IPS-NIHi7 (cell line): ENCODE data around the gene HS3ST4.

ENCODE experiments used
- DNase-seq: peaks from one replicate; pipeline ENCODE4 v3.0.0; 2012; ENCODE audit warnings: mixed read lengths; ENCODE audit errors: extremely low spot score

Gene HS3ST4

DNA sequence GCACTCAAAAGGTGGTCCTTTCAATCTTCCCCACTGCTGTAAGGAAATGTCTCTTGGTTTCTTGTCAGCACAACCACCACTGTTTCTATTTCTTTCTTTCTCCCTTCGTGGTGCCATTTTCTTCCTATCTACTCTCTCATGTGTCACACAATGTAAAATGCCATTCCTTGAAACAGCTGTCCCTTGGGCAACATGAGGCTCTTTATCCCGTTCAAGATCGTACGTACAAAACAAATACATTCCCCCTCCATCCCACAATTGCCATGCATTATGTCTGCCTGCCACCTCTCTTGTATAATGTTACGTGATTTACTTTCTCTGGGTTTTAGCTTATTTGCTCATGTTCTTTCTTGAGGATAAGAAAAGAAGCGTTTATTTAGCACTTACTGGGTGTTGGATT, 410.6 kb downstream of the HS3ST4 start:
- DNase-seq = no peak

DNA sequence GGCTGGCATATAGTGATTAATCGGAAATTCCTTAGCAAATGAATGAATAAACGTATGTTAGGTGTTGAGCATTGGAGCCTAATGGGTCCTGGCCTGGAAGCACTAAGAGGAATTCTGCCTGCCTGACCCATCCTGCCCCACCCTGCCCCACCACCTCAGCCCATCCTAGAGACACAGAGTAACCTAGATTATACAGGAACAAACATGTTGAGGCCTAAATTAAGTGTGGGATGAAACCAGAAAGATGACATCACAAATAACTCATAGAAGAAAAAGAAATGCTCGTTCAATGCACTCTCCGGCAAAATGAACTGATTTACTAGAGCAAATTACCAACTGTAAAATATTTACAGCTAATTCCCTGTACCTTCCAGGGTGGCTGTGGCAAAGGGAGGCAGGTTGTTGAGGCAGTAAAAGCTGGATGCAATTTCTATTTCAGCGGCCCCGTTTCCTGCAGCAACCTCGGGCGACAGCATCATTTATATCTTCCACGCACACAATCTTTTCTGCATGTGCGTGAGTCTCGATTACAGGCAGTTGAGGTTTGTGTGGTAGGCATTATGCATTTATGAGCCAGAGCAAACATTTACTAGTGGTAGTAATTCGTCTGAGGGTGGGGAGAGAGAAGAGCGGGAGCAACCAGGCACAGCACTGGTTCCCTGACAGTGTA, 417.2 kb downstream of the HS3ST4 start:
- DNase-seq = no peak

DNA sequence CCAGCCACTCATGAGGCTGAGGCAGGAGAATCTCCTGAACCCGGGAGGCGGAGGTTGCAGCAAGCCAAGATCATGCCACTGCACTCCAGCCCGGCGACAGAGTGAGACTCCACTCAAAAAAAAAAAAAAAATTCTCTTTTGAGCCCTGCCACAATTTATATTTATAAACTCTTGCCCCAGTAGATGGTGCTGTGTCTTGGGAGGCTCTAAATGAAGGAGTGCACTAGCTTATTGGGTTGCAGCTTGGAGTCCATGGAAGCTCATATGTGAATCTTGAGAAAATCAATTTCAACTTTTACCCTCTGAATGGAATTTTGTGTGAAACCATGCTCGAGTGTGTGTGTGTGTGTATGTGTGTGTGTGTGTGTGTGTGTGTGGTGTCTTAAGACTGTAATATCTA, 420.1 kb downstream of the HS3ST4 start:
- no peak for DNase-seq

DNA sequence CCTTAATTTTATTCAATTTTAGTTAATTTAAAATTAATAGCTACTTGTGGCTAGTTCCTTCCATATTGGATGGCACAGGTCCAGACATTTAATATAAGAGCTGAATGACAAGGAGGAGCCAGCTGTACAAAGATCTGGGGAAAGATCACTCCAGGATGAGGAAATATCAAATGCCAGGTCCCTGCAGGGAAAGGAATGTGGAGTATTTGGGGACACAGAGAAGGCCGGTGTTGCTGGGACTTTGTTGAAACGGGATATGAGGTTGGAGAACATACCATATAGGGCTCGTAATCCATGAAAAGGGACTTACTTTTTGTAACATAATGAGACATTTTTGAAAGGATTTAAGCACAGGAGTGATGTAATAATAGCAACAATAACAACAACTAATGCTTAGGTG, 426.8 kb downstream of the HS3ST4 start:
- DNase-seq = peak; percentile 24

DNA sequence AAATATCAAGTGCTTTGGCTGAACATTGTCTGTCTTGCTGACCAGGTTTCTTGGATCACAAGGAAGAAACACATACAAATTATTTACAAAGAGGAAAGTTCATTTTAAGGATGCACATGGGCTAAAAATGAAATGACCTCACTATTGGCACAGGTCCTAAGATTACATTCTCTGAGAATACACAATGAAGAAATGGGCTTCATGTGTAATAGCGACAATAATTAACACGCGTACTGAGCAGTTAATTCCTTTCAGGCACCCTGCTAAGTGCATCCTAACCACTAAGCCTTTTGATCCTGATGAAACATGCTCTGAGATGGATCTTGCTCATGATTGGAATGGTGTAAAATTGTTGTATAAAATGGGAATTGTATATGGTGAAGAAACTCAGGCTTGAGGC, 429.0 kb downstream of the HS3ST4 start:
- no peak for DNase-seq

DNA sequence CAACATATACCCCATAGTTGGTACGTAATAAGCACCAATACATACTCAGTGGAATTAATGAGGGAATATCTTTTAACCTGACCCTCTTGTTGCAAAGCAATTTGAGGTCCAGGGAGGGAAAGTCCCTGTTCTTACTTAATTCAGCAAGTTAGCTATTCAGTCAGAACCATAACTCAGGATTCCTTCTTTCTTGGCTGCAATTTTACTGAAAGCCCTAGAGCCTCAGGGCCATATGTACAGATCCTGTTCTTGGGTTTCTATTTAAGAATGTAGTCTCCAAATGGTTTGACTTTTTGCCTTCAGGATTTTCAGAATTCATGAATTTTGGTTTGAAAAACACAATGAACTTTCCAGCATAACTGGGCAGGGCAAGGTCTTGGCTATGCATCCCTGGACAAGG, 436.5 kb downstream of the HS3ST4 start:
- no peak for DNase-seq

DNA sequence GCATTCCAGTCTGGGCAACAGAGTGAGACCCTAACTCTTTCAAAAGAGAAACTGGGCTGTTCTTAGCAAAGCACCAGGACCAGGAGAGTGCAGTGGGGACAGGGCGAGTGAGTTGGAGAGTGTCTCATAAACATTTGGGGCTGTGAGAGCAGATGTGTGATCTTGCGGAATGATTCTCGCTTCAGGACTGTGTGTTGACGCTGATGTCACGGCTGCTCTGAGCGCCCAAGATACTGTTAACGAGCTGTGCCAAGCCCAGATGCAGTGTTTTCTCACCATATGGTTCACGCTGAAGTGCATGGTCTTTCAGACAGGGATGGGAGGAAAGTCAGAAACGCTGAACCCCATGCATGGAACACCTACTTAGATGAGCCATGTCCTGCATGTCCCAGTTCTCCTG, 438.2 kb downstream of the HS3ST4 start:
- no peak for DNase-seq

DNA sequence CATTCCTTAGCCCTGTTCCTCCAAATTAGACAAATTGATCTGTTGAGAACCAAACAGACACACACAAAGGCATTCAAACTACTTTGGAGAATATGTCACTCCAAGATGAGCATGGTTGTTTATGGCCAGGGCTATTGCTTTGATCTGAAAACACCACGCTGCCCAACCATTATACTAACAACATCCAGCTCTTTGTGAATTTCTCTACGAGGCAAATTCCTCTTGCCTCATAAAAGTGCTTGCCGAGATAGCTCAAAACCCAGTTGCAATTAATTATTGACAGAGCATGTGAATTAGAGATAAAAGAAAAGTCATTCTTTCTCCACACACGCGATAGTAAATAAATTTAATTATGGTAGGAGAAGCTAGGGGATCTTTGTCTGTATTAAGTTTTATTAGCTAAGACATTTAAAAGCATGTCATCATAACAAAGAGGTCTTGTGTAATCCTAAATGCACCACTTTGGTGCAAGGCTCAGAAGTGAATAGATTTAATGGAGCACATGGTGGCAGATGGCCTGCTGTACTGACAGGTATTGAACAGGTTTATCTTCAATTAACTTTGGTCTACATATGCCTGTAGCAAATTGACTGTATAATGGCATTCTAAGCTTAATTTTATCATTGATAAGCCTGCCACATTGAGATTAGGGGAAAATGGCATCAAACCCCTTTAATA, 441.8 kb downstream of the HS3ST4 start:
- DNase-seq = no peak

DNA sequence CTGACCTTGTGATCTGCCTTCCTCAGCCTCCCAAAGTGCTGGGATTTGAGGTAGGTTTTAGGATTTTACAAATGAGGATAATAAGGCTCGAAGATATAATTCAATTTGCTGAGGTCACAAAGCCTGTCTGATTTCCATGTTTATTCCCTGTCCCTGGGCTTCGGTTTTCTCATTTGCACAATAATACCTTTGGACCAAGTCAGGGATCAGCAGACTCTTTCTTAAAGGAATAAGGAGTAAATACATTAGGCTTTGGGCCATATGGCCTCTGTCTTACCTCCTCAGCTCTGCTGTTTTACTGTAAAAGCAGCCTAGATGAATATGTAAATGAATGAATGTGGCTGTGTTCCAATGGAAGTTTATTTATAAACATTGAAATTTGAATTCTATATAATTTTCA, 442.8 kb downstream of the HS3ST4 start:
- no peak for DNase-seq

DNA sequence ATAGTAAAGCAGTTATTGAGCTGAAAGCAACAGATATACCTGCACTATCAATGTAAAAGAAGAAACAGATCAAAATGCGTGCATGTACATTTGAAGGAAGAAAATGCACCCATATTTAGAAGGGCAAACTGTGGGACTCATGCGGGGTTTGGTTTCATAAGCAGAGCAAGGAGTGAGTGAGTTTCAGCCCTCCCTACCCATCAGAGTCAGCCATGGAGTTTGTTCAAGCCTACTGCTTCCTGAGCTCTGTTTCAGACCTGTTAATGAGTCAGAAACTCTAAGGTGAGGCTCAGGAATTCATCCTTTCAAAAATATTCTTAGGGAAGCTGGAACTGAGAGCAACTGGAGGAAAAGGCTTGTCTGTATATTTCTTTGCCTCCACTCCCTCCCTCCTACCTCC, 446.2 kb downstream of the HS3ST4 start:
- DNase-seq = no peak

DNA sequence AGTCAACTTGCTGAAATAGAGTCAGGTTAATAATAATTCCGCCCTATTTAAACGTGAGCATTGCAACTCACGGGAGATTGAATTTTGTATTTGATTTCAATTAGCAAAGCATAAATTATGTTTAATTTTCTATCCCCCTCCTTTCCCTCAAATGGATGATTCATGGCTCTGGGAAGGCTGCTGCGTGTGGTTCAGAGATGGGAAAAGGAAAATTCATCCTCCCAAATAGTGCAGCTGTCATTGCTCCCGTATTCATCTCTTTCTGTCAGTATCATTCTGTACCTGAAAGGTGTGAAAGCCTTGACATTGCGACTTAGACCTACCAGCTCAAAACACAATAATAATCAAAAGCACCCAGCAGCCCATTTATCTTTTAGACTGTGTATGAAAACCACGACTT, 447.3 kb downstream of the HS3ST4 start:
- DNase-seq = no peak

DNA sequence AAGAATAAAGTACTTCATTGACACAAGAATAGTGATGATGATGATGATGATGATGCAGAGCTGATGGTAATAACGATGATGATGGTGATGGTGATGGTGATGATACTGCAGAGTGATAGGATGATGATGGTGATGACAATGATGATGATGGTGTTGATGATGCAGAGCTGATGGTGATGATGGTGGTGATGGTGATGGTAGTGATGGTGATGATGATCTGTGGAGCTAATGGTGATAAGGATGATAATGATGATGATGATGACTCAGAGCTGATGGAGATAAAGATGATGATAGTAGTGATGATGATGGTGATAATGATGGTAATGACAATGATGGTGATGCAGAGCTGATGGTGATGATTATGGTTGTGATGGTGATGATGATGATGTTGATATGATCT, 448.1 kb downstream of the HS3ST4 start:
- DNase-seq = no peak

DNA sequence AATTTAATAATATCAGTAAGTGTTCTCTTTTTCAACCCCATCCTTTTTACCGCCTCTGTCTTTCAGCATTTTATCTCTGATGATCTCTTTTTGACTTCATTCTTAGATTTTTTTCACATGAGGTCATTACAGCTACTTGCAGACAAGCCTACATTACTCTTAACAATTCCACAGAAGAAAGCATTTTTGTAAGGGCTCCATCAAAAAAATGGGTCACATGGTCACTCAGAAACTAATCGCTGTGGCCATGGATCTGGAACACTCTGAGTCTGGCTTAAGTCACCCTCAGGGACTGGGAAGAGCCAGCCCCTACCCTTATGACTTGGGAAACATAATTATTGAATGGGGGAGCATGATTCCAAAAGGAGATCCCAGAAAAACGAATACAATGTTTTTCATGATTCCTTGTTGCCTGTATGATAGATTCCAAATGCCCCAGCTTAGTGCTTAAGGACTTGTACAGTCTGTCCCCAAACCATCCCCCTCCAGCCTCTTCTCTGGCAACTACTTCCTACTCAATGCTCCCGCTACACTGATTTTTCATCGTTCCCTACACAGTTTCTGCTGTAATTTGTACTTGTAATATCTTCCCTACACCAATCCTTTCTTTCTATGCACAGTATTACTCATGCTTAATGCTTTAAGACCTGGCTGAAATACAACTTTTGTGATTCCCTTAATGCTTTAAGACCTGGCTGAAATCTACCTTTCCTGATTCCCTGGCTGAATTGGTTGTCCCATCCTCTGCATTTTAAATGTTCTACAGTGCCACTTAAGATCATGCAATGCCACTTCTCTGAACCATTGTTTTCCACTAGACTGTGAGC, 457.8 kb downstream of the HS3ST4 start:
- no peak for DNase-seq

DNA sequence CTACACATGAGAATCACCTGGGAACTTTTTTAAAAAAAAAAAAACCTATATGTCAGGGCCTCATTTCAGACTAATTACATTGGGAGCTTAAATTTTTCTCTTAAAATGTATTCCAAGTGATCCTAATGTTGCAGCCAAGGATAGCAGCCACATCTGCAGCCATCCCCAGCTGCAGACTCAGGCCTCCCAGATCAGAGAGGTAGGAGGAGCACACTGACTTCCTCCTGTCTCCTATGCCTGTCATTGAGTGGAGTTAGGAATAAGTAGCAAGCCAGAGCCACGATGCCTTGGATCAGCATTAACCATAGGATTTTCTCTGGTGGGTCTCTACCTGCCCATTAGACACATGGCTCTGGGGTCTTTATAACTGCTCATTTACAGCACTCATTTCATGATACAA, 463.5 kb downstream of the HS3ST4 start:
- no peak for DNase-seq

DNA sequence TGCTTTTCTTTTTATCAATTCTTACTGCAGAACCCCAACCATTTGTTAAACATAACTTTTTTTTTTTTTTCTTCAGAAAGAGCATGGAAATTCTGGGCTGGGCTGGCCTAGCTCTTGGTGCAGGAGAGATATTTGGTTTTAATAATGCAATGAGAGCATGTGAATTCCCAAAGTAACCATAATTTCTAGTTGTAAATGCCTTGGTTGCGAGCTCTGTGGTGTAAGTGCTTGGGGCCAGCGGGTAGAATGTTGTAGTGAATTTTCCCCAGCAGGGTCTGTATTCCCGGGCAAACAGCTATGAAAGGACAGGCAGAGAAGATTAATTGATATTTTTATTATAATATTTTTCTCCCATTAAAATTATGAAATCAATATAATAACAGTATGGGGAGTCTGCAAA, 465.6 kb downstream of the HS3ST4 start:
- DNase-seq = no peak

DNA sequence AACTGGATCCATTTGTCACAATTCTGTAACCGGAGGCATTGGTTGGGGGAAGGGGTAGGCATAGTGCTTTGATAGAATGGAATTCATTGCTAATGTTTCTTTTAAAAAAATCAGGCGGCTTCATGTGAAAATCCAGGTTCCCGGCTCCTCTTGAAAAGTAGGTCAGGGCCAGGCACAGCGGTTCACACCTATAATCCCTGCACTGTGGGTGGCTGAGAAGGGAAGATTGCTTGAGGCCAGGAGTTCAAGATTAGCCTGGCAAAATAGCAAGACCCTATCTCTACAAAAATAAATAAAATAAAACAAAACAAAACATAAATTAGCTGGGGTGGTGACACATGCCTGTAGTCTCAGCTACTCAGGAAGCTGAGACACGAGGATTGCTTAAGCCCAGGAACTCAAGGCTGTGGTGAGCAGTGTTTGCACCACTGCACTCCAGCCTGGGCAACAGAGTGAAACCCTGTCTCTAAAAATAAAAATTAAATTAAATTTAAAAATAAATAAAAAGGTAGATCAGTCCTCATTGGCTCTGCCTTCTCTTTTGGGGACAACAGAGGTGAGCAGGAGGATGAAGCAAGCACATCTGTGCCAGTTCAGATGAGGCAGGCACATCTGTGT, 466.5 kb downstream of the HS3ST4 start:
- DNase-seq = no peak

DNA sequence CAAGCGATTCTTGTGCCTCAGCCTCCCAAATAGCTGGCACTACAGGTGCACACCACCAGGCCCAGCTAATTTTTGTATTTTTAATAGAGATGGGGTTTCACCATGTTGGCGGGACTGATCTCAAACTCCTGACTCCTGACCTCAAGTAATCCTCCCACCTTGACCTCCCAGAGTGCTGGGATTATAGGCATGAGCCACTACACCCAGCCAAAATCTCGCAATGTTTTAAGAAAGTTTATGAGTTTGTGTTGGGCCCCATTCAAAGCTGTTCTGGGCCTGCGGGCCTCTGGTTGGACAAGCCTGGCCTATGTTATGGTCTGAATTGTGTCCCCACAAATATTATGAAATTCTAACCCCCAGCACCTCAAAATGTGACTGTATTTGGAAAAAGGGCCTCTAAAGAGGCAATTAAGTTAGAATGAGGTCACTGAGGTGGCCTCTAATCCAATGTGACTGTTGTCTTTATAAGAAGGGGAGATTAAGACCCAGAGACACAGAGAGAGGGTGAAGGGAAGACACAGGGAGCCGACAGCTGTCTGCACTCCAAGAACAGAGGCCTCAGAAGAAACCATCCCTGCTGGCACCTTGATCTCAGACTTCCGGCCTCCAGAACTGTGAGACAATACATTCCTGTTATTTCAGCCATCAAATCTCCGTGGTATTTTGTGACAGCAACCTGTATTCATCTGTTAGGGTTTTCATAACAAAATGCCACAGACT, 469.9 kb downstream of the HS3ST4 start:
- DNase-seq = no peak

DNA sequence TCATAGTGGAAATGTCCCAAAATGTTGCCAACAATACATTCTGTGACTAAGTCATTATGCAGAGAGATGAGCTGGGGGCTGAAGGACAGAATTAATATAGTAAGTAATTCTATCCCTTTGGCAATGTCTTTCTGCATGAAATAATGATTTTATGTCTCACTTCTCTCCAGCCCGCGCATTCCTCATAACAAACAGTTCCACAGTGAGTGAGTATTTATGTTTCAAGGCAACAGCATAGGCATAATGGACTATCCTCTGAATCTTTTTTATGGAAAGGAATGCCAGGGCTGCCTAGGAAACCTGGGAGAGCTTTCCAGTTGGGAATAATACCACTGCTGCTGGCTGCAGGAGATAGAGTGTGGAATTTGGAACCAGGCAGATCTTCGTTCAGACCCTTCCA, 477.7 kb downstream of the HS3ST4 start:
- DNase-seq = no peak

DNA sequence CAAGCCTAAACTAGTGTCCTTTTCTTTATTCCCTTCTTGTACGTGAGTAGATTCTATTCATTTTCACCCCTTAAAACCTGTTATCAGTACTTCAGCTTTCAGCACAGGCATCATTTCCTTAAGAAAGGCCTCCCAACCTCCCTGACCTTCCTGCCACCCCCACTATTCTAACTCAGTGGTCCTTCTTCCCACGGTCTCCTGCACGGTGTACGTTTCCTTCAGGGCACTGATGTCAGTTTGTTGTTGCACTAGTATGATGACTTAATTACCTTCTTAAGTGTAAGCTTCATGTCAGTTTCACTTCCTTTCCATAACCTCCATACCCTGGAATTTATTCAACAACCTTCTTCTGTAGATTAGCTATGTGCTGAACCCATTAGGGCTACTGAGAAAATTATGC, 484.2 kb downstream of the HS3ST4 start:
- DNase-seq = no peak

DNA sequence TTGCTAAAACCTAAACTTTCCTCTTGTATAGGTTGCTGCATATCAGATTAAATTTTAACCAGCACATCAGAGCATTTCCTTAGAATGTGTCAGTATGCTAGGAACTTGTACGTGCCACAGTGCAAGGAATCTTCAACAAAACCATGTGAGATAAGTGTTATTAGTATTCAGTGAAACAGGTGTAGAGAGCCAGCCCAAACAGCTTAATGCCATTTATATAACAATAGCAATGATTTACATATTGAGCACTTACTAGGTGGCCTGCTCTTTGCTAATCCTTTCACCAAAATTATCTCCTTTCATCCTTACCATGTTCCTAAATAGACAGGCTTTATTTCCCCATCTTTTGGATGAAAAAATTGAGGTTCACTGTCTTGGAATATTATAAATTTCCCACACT, 485.7 kb downstream of the HS3ST4 start:
- no peak for DNase-seq

DNA sequence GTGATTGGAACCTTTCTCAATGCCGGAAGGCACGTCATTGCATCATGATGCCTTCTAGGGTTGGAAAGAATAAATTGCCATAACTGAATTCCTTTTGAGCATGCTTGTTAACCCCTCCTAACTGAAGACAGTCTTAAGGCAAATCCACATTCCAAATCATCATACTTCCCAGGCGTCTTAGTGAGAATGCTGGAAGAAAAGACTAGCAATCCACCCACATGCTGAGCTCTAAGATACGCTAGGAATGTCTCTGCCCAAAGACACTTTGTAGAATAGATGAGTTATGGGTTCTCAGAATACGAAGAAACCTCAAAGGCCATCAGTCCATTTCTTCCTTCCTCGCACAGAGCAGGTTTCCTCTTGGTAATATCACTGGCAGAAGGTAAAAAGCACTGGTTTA, 486.5 kb downstream of the HS3ST4 start:
- DNase-seq = no peak

DNA sequence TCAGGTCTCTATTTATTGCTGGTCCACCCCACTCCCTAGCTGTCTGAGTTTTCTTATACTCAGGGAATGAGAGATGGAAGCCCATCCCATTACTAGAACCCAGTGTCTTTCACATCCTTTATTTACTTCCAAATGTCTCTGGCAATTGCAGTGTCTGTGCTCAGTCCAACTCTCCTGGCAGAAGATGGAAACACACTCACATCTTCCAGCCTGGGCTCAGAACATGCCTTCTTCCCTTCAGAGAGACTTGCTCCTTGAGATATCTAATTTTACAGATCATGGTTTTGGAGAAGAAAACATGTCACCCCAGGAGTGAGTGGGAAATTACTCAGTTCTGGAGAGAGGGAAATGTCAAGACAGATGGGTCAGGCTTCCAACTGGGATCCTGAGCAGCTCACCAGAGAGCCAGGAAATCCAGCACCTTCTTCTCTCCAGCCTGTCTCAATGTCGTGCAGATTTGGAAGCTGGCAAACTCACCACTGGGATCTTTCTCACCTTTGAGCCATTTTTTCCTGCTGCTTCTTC, 494.4 kb downstream of the HS3ST4 start:
- no peak for DNase-seq
